ENCODE results near the gene LGR6.

Gene LGR6

DNA sequence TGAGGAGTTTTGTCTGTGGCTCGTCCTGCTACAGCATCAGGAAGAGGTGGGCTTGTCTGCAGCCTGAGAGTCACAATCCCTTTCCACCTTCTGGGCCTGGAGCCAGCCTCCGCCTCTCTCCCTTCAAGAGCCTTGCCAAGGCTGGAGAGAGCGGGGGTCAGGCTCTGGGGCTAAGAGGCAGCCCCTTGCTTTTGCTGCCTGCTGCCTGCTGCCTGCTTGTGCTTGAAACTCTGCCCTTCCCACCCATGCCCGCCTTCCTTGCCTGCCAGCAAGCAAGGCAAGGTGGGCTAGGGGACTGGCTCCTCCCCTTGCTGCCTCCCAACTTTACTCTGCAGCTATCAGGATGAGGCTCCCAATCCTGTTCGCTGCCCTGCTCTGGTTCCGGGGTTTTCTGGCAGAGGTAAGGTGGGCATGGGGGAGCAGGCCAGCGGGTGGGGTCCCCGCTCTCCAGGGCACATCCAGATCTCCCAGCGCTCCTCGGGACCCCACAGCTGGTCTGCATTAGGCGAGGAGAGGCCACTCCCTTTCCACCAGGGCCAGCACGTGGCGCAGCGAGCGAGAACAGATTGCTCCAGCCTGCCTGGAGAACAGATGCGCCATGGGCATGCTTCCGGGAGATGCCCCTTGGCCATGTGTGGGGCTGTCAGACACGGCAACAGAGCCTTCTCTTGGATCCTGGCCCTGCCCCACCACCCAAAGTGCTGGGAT lies 25.7 kb upstream of the LGR6 start:
- no peak for TF ChIP-seq EZH2phosphoT487 (IDR thresholded peaks at IDR 0.05; ENCODE audit: low read length)
- TF ChIP-seq CTCF (IDR thresholded peaks at IDR 0.05; ENCODE audit: low read length): no peak

GRCh38 chr1:202168861-202169260 lies 24.7 kb upstream of the LGR6 start:
- Histone ChIP-seq H3K4me2 (ENCODE audit: low read depth, low read length) (no peak overlapping the region), H4K20me1 (ENCODE audit: insufficient read depth, low read length) (no peaks in the 10 kb centered on the region), H2AFZ (ENCODE audit: low read length) (no peak overlapping the region), H3K27ac (ENCODE audit: low read length) (no peak overlapping the region), H3F3A (ENCODE audit: insufficient read depth, low read length) (no peaks in the 10 kb centered on the region), H3K27me3 (replicated peaks; ENCODE audit: insufficient read depth, low read length) (no peaks in the 10 kb centered on the region), H3K9ac (ENCODE audit: low read length) (no peak overlapping the region), H3K4me1 (ENCODE audit: low read length) (no peaks in the 10 kb centered on the region), H3K36me3 (replicated peaks; ENCODE audit: insufficient read depth, low read length) (no peaks in the 10 kb centered on the region), H3K9me2 (replicated peaks; ENCODE audit: insufficient read depth, low read length) (no peaks in the 10 kb centered on the region), H3K9me3 (replicated peaks; ENCODE audit: insufficient read depth, low read length) (no peaks in the 10 kb centered on the region), H3K4me3 (ENCODE audit: low read length) (no peak overlapping the region), H3K79me2 (ENCODE audit: low read length) (no peaks in the 10 kb centered on the region)
- TF ChIP-seq CTCF (IDR thresholded peaks at IDR 0.05; ENCODE audit: low read length): no peak
- no peak for TF ChIP-seq EZH2phosphoT487 (IDR thresholded peaks at IDR 0.05; ENCODE audit: low read length)
- DNase-seq: no peak

More for the DNA sequence above, 25.7 kb upstream of the LGR6 start:
- H3K9me3 ChIP-seq (replicated peaks; ENCODE audit: insufficient read depth, low read length): no peaks in the 10 kb centered on the region
- DNase-seq: no peak
- H3K27ac ChIP-seq (ENCODE audit: low read length): no peak overlapping the region
- no peaks in the 10 kb centered on the region for H3K36me3 ChIP-seq (replicated peaks; ENCODE audit: insufficient read depth, low read length)
- H2AFZ ChIP-seq (ENCODE audit: low read length): no peak overlapping the region
- H4K20me1 ChIP-seq (ENCODE audit: insufficient read depth, low read length): no peaks in the 10 kb centered on the region
- no peaks in the 10 kb centered on the region for H3K79me2 ChIP-seq (ENCODE audit: low read length)
- no peak overlapping the region for H3K4me3 ChIP-seq (ENCODE audit: low read length)
- no peaks in the 10 kb centered on the region for H3K27me3 ChIP-seq (replicated peaks; ENCODE audit: insufficient read depth, low read length)
- H3K4me2 ChIP-seq (ENCODE audit: low read depth, low read length): no peak overlapping the region
- H3F3A ChIP-seq (ENCODE audit: insufficient read depth, low read length): no peaks in the 10 kb centered on the region
- no peak overlapping the region for H3K9ac ChIP-seq (ENCODE audit: low read length)
- no peaks in the 10 kb centered on the region for H3K9me2 ChIP-seq (replicated peaks; ENCODE audit: insufficient read depth, low read length)
- no peaks in the 10 kb centered on the region for H3K4me1 ChIP-seq (ENCODE audit: low read length)

DNA sequence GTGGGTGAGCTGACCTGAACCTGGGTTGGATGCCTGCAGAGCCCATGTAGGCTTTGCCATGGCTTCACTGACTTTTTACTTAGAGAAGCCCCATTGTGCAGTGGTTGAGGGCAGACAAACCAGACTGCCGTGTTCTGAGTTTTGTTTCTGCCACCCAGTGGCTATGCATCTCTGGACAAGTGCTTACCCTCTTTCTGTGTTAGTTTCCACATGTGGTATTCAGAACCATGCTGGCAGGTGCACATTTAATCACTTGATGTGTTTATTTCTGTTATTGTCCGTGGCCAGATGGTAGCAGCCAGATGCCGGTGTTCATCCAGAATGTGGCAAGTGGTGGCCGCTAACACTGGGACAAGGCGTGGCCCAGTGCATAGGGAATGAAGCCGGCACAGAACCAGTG lies 22.9 kb upstream of the LGR6 start:
- no peaks in the 10 kb centered on the region for H4K20me1 ChIP-seq (ENCODE audit: insufficient read depth, low read length)
- no peak for DNase-seq
- no peak overlapping the region for H2AFZ ChIP-seq (ENCODE audit: low read length)

GRCh38 chr1:202171292-202172014 lies 22.1 kb upstream of the LGR6 start:
- no peaks in the 10 kb centered on the region for H3K27me3 ChIP-seq (replicated peaks; ENCODE audit: insufficient read depth, low read length)
- no peak for DNase-seq
- no peaks in the 10 kb centered on the region for H3F3A ChIP-seq (ENCODE audit: insufficient read depth, low read length)
- H3K36me3 ChIP-seq (replicated peaks; ENCODE audit: insufficient read depth, low read length): no peaks in the 10 kb centered on the region
- no peak overlapping the region for H3K27ac ChIP-seq (ENCODE audit: low read length)
- H3K9me2 ChIP-seq (replicated peaks; ENCODE audit: insufficient read depth, low read length): no peaks in the 10 kb centered on the region
- H3K4me2 ChIP-seq (ENCODE audit: low read depth, low read length): no peak overlapping the region
- H3K4me1 ChIP-seq (ENCODE audit: low read length): no peaks in the 10 kb centered on the region
- no peak overlapping the region for H2AFZ ChIP-seq (ENCODE audit: low read length)
- H3K4me3 ChIP-seq (ENCODE audit: low read length): no peak overlapping the region
- no peak overlapping the region for H3K9ac ChIP-seq (ENCODE audit: low read length)
- H4K20me1 ChIP-seq (ENCODE audit: insufficient read depth, low read length): no peaks in the 10 kb centered on the region
- TF ChIP-seq CTCF (IDR thresholded peaks at IDR 0.05; ENCODE audit: low read length): no peak
- TF ChIP-seq EZH2phosphoT487 (IDR thresholded peaks at IDR 0.05; ENCODE audit: low read length): no peak
- no peak for TF ChIP-seq EZH2 (optimal IDR thresholded peaks at IDR 0.05; ENCODE audit: low read depth, low read length)
- H3K79me2 ChIP-seq (ENCODE audit: low read length): no peaks in the 10 kb centered on the region
- no peaks in the 10 kb centered on the region for H3K9me3 ChIP-seq (replicated peaks; ENCODE audit: insufficient read depth, low read length)

More for the DNA sequence above, 22.9 kb upstream of the LGR6 start:
- Histone ChIP-seq H3K4me2 (ENCODE audit: low read depth, low read length) (no peak overlapping the region), H3K9ac (ENCODE audit: low read length) (no peak overlapping the region), H3K4me1 (ENCODE audit: low read length) (no peaks in the 10 kb centered on the region), H3K27me3 (replicated peaks; ENCODE audit: insufficient read depth, low read length) (no peaks in the 10 kb centered on the region), H3F3A (ENCODE audit: insufficient read depth, low read length) (no peaks in the 10 kb centered on the region), H3K36me3 (replicated peaks; ENCODE audit: insufficient read depth, low read length) (no peaks in the 10 kb centered on the region), H3K9me2 (replicated peaks; ENCODE audit: insufficient read depth, low read length) (no peaks in the 10 kb centered on the region), H3K27ac (ENCODE audit: low read length) (no peak overlapping the region), H3K4me3 (ENCODE audit: low read length) (no peak overlapping the region), H3K79me2 (ENCODE audit: low read length) (no peaks in the 10 kb centered on the region), H3K9me3 (replicated peaks; ENCODE audit: insufficient read depth, low read length) (no peaks in the 10 kb centered on the region)
- TF ChIP-seq EZH2 (optimal IDR thresholded peaks at IDR 0.05; ENCODE audit: low read depth, low read length): no peak
- no peak for TF ChIP-seq EZH2phosphoT487 (IDR thresholded peaks at IDR 0.05; ENCODE audit: low read length)

Measured in MM.1S (cell line).